Gastrocnemius medialis (tissue), 4 donors: Measurements from ENCODE around the gene AKAP6. TPM values are rescaled to one million over a fixed set of nuclear protein-coding genes. Genes with fewer than 3 reads are reported as not detected.

Source experiments
- ATAC-seq, 2 donors: fragments of 150-250 bp; one replicate each; pipeline ENCODE4 v1.9.1; 2016
- DNase-seq, 2 donors: peaks; one replicate each; pipeline ENCODE4 v3.0.0-alpha.2; 2019
- H3K27ac ChIP-seq, 4 donors: fragments of 200-600 bp; sonication (generic); 1 replicate in 1 of 4; 2 replicates in 3 of 4; pipeline ENCODE4 v1.5.1; 2016 to 2018; ENCODE audit warnings: mild to moderate bottlenecking in 2 of 4, moderate library complexity in 1 of 4
- H3K27me3 ChIP-seq, 3 donors: fragments of 200-600 bp; sonication (generic) in 2 of 3; 1 replicate in 1 of 3; 2 replicates in 2 of 3; pipeline versions ENCODE4 v1.5.1 to v1.6.0; 2016 to 2019; ENCODE audit warnings: mild to moderate bottlenecking in 1 of 3, moderate library complexity in 1 of 3
- H3K36me3 ChIP-seq, 2 donors: fragments of 200-600 bp; sonication (generic) in 1 of 2; one replicate each; pipeline ENCODE4 v1.5.1; 2017 to 2018
- H3K4me1 ChIP-seq, 2 donors: fragments of 200-600 bp; sonication (generic) in 1 of 2; one replicate each; pipeline ENCODE4 v1.5.1; 2016 to 2017; ENCODE audit warnings: mild to moderate bottlenecking in 2 of 2
- H3K4me3 ChIP-seq, 4 donors: fragments of 200-600 bp; sonication (generic) in 3 of 4; 1 replicate in 1 of 4; 2 replicates in 3 of 4; pipeline ENCODE4 v1.5.1; 2016 to 2019; ENCODE audit warnings: mild to moderate bottlenecking in 2 of 4
- H3K9me3 ChIP-seq, 3 donors: fragments of 200-600 bp; sonication (generic) in 2 of 3; 1 replicate in 1 of 3; 2 replicates in 2 of 3; pipeline ENCODE4 v1.5.1; 2016 to 2019
- CTCF ChIP-seq, 5 experiments: fragments of 450-650 bp in 3 of 5; fragments of 200-600 bp in 2 of 5; sonication (generic) in 2 of 5; IDR thresholded peaks in 4 of 5; conservative IDR thresholded peaks in 1 of 5; 1 replicate in 4 of 5; 2 replicates in 1 of 5; pipeline ENCODE4 v1.5.1; 2016 to 2019; ENCODE audit warnings: antibody characterized with exemption in 5 of 5, mild to moderate bottlenecking in 3 of 5, moderate library complexity in 3 of 5
- POLR2A ChIP-seq, 2 donors: fragments of 450-650 bp; IDR thresholded peaks; one replicate each; pipeline ENCODE4 v1.6.1; 2017; ENCODE audit warnings: antibody characterized with exemption in 2 of 2, mild to moderate bottlenecking in 2 of 2, moderate library complexity in 2 of 2
- in situ Hi-C, 4 donors: fragments of 200-750 bp; cut with MboI; loops; one replicate each; pipeline versions ENCODE4 v1.15.0 to v1.8.0; 2017; ENCODE audit warnings: low sequenced_read_pairs in 4 of 4
- intact Hi-C: fragments of 100-400 bp; cut with DNase I; formaldehyde crosslinking; loops from one replicate; pipeline ENCODE4 v1.15.1; 2023; ENCODE audit warnings: low total_unique reads
- total RNA-seq, 4 donors: library from RNA; depleted of rRNA; stranded (reverse); fragments of >200 nt; gene quantifications; one replicate each; pipeline versions ENCODE4 v1.1.0 to v1.2.3, GENCODE V29; 2016

AKAP6 gene
- 10 to 100 TPM; 23.2 to 59.2 (median 32.1) TPM for total RNA-seq

- Histone ChIP-seq H3K27ac (no peak within 1 kb of the TSS), H3K4me1 (peaks cover 0 to 8% of the 10 kb centered on the region in 2 donors), H3K4me3 (no peak within 1 kb of the TSS), H3K36me3 (no peaks in the 10 kb centered on the region), H3K9me3 (no peaks in the 10 kb centered on the region), H3K27me3 (no peaks in the 10 kb centered on the region)
- in situ Hi-C loops: no loop called here
- ATAC-seq (no peak), DNase-seq (no peak)
- TF ChIP-seq POLR2A (IDR thresholded peaks at IDR 0.05) (no peak), CTCF (IDR thresholded peaks at IDR 0.05 in 4 of 5, conservative IDR thresholded peaks at IDR 0.05 in 1 of 5) (no peak)
- intact Hi-C loops: no loop called here
Observed at GRCh38 chr14:32329146-32329545, at the start of gene AKAP6. AKAP6 (plus strand) TSS chr14:32329298; CDS start chr14:32433494, 104,196 bp downstream.

- Histone ChIP-seq H3K4me3 (no peak overlapping the region), H3K4me1 (no peaks in the 10 kb centered on the region), H3K27me3 (no peaks in the 10 kb centered on the region), H3K27ac (no peak overlapping the region), H3K9me3 (no peaks in the 10 kb centered on the region), H3K36me3 (peaks cover 0 to 4% of the 10 kb centered on the region in 2 donors)
- TF ChIP-seq CTCF (IDR thresholded peaks at IDR 0.05 in 4 of 5, conservative IDR thresholded peaks at IDR 0.05 in 1 of 5): no peak
- no peak for TF ChIP-seq POLR2A (IDR thresholded peaks at IDR 0.05)
- intact Hi-C loops: no loop called here
- no peak for DNase-seq
- no peak for ATAC-seq
- in situ Hi-C loops: no loop called here
Observed at GRCh38 chr14:32286602-32287001, 42.5 kb upstream of the AKAP6 start.

DNA sequence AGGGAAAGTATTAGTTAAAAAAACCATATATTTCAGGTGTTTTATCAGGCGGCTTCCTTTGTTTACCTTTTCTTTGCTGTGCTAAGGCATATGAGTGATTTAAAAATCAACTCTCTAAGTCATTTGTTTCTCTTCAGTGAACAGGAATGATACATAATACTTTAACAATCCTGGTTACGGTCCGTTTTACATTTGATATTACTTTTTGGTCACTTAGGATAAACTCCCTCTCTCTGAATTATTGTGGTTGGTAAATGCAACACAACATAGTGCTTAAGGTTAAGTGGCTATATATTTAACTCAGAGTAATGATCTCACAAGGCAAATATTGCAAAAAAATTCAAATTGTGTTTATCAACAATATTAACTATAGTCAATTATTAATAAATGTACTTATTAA lies 32.7 kb upstream of the AKAP6 start:
- H3K27me3 ChIP-seq: no peaks in the 10 kb centered on the region
- no peak for TF ChIP-seq POLR2A (IDR thresholded peaks at IDR 0.05)
- no peak for TF ChIP-seq CTCF (IDR thresholded peaks at IDR 0.05 in 4 of 5, conservative IDR thresholded peaks at IDR 0.05 in 1 of 5)

DNA sequence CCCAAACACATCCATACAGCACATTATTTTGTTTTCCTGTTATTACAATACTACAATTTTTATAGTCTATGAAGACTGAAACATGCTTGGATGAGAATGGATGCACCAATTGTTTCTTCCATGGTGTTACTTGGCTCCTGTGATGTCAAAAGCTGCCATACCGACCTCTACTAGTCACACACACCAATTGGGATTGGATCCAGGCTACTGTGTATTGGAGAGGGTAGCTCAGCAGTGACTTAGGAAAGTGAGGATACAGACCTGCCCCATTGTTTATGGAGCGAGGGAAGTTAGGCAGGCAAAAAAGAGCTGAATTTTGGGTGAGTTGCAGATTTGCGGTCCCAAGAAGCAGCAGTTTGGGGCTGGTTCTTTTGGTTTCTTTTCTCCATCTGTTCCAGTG lies 30.8 kb upstream of the AKAP6 start:
- Histone ChIP-seq H3K27me3 (no peaks in the 10 kb centered on the region), H3K4me3 (no peak overlapping the region), H3K36me3 (no peaks in the 10 kb centered on the region), H3K9me3 (no peaks in the 10 kb centered on the region), H3K4me1 (no peaks in the 10 kb centered on the region), H3K27ac (no peak overlapping the region)
- ATAC-seq (no peak), DNase-seq (no peak)
- TF ChIP-seq POLR2A (IDR thresholded peaks at IDR 0.05) (no peak), CTCF (IDR thresholded peaks at IDR 0.05 in 4 of 5, conservative IDR thresholded peaks at IDR 0.05 in 1 of 5) (no peak)
- intact Hi-C loops: no loop called here
- in situ Hi-C loops: no loop called here

More for the DNA sequence above, 32.7 kb upstream of the AKAP6 start:
- intact Hi-C loops (no loop called here), in situ Hi-C loops (no loop called here)
- Histone ChIP-seq H3K27ac (no peak overlapping the region), H3K36me3 (no peaks in the 10 kb centered on the region), H3K4me1 (no peaks in the 10 kb centered on the region), H3K4me3 (no peak overlapping the region), H3K9me3 (no peaks in the 10 kb centered on the region)
- no peak for DNase-seq
- ATAC-seq: no peak

GRCh38 chr14:32300136-32300535 lies 29.0 kb upstream of the AKAP6 start:
- in situ Hi-C loops: no loop called here
- ATAC-seq (no peak), DNase-seq (no peak)
- no peaks in the 10 kb centered on the region for H3K36me3 ChIP-seq
- H3K4me1 ChIP-seq: no peaks in the 10 kb centered on the region
- H3K4me3 ChIP-seq: no peak overlapping the region
- no peaks in the 10 kb centered on the region for H3K27me3 ChIP-seq
- no peaks in the 10 kb centered on the region for H3K9me3 ChIP-seq
- TF ChIP-seq CTCF (IDR thresholded peaks at IDR 0.05 in 4 of 5, conservative IDR thresholded peaks at IDR 0.05 in 1 of 5) (no peak), POLR2A (IDR thresholded peaks at IDR 0.05) (no peak)
- intact Hi-C loops: no loop called here
- H3K27ac ChIP-seq: no peak overlapping the region
